Caco-2 (cell line): ENCODE measurements around the gene G6PD. TPM values are rescaled to one million over a fixed set of nuclear protein-coding genes. Genes with fewer than 3 reads are reported as not detected.
"Not testable (repeated sequence)": the region's sequence is repeated elsewhere in the genome, so short reads cannot be mapped to it uniquely, and the experiment has no call there.

ENCODE experiments used
- BruUV-seq: library from RNA; stranded (reverse); fragments of 400-500 nt; replicated peaks from 2 replicates; lab custom pipeline; 2021; lab: Mats Ljungman, UMichigan
- CTCF ChIA-PET: fragments of 300-600 bp; sonication (Branson Sonifier 250); formaldehyde crosslinking; loops from one replicate; lab custom pipeline; 2022; ENCODE audit warnings: antibody characterized with exemption; lab: Charles Lee
- POLR2A ChIA-PET: fragments of 300-600 bp; sonication (Branson Sonifier 250); formaldehyde crosslinking; loops from one replicate; lab custom pipeline; 2022; ENCODE audit warnings: antibody characterized with exemption; lab: Charles Lee
- DNase-seq, 2 experiments: peaks; one replicate each; pipeline versions ENCODE4 v3.0.0 to v3.0.0-alpha.2; 2020 to 2022
- H3K27me3 ChIP-seq: replicated peaks from 2 replicates; pipeline ENCODE4 v1.6.0; 2011; ENCODE audit warnings: low read length; ENCODE audit not compliant: control insufficient read depth, insufficient read depth
- H3K36me3 ChIP-seq: 2 replicates; pipeline ENCODE4 v1.5.1; 2011; ENCODE audit warnings: low read length; ENCODE audit not compliant: control insufficient read depth, insufficient read depth
- H3K4me1 ChIP-seq: fragments of 250-450 bp; sonication (Bioruptor Pico); 2 replicates; pipeline ENCODE4 v1.5.1; 2020; ENCODE audit warnings: mild to moderate bottlenecking
- H3K4me3 ChIP-seq: 2 replicates; pipeline ENCODE4 v1.5.1; 2011; ENCODE audit warnings: low read depth, mild to moderate bottlenecking, control low read depth, low read length
- H3K9me3 ChIP-seq: fragments of 250-450 bp; sonication (Bioruptor Pico); 2 replicates; pipeline ENCODE4 v1.5.1; 2020; ENCODE audit warnings: mild to moderate bottlenecking, moderate library complexity
- H3K27ac Mint-ChIP-seq: one replicate; pipeline ENCODE4 v1.8.0; 2022; ENCODE audit warnings: mixed read lengths; ENCODE audit not compliant: unreplicated experiment
- H3K27me3 Mint-ChIP-seq: one replicate; pipeline ENCODE4 v1.8.0; 2022; ENCODE audit warnings: mixed read lengths; ENCODE audit not compliant: insufficient read depth, unreplicated experiment
- H3K36me3 Mint-ChIP-seq: one replicate; pipeline ENCODE4 v1.8.0; 2022; ENCODE audit warnings: mild to moderate bottlenecking, mixed read lengths; ENCODE audit not compliant: insufficient read depth, unreplicated experiment
- H3K4me1 Mint-ChIP-seq: one replicate; pipeline ENCODE4 v1.8.0; 2022; ENCODE audit warnings: low read depth, mixed read lengths; ENCODE audit not compliant: unreplicated experiment
- H3K4me3 Mint-ChIP-seq: one replicate; pipeline ENCODE4 v1.8.0; 2022; ENCODE audit warnings: mild to moderate bottlenecking, moderate library complexity, mixed read lengths; ENCODE audit not compliant: unreplicated experiment
- H3K9me3 Mint-ChIP-seq: one replicate; pipeline ENCODE4 v1.8.0; 2022; ENCODE audit warnings: mixed read lengths; ENCODE audit not compliant: unreplicated experiment
- CTCF ChIP-seq, 2 experiments: fragments of 200-600 bp in 1 of 2; IDR thresholded peaks; 1 replicate in 1 of 2; 2 replicates in 1 of 2; pipeline versions ENCODE4 v1.5.1 to v1.8.0; 2011 to 2022; ENCODE audit warnings: antibody characterized with exemption in 1 of 2, control low read depth in 1 of 2, inconsistent platforms in 1 of 2, low read depth in 1 of 2, low read length in 1 of 2, mild to moderate bottlenecking in 1 of 2, moderate library complexity in 1 of 2; ENCODE audit not compliant: insufficient read depth in 1 of 2, severe bottlenecking in 1 of 2, unreplicated experiment in 1 of 2
- intact Hi-C: fragments of 100-400 bp; cut with micrococcal nuclease; formaldehyde crosslinking; loops from one replicate; pipeline ENCODE4 v1.10.0; 2022; ENCODE audit not compliant: unreplicated experiment
- total RNA-seq: library from RNA; stranded (reverse); gene quantifications from 2 replicates; pipeline ENCODE4 v1.2.3, GENCODE V29; 2022

The G6PD gene
- total RNA-seq, 1 experiment from 2014 or later = 103 TPM

GRCh38 chrX:154593201-154593600, 46.6 kb upstream of the G6PD start:
- H3K27me3 Mint-ChIP-seq = peaks cover 3% of the 10 kb centered on the region
- no peaks in the 10 kb centered on the region for H3K36me3 Mint-ChIP-seq
- Histone ChIP-seq H3K4me3 (no peak overlapping the region), H3K9me3 (no peaks in the 10 kb centered on the region), H3K27me3 (no peaks in the 10 kb centered on the region), H3K36me3 (no peaks in the 10 kb centered on the region), H3K4me1 (no peaks in the 10 kb centered on the region)
- ChIA-PET POLR2A (no interaction called here), CTCF (no interaction called here)
- no peak overlapping the region for H3K27ac Mint-ChIP-seq
- peaks cover 10% of the 10 kb centered on the region for H3K9me3 Mint-ChIP-seq
- H3K4me3 Mint-ChIP-seq = no peak overlapping the region
- no peak for TF ChIP-seq CTCF (IDR thresholded peaks at IDR 0.05; ENCODE audit: insufficient read depth in 1 of 2, low read depth in 1 of 2, low read length in 1 of 2, severe bottlenecking in 1 of 2, unreplicated experiment in 1 of 2)
- H3K4me1 Mint-ChIP-seq = no peaks in the 10 kb centered on the region
- no peak for DNase-seq
- no TSS peak for BruUV-seq
- intact Hi-C loops = no loop called here

GRCh38 chrX:154592505-154592904, 45.9 kb upstream of the G6PD start:
- no peak for DNase-seq
- Mint-ChIP-seq H3K4me3 (no peak overlapping the region), H3K4me1 (no peaks in the 10 kb centered on the region), H3K27ac (no peak overlapping the region), H3K27me3 (peaks cover 3% of the 10 kb centered on the region), H3K36me3 (no peaks in the 10 kb centered on the region), H3K9me3 (peaks cover 10% of the 10 kb centered on the region)
- no peaks in the 10 kb centered on the region for H3K9me3 ChIP-seq
- H3K4me1 ChIP-seq = no peaks in the 10 kb centered on the region
- POLR2A ChIA-PET = no interaction called here
- H3K4me3 ChIP-seq = no peak overlapping the region
- no peaks in the 10 kb centered on the region for H3K36me3 ChIP-seq
- intact Hi-C loops = no loop called here
- no peak for TF ChIP-seq CTCF (IDR thresholded peaks at IDR 0.05; ENCODE audit: insufficient read depth in 1 of 2, low read depth in 1 of 2, low read length in 1 of 2, severe bottlenecking in 1 of 2, unreplicated experiment in 1 of 2)
- H3K27me3 ChIP-seq = no peaks in the 10 kb centered on the region
- CTCF ChIA-PET = no interaction called here
- BruUV-seq = no TSS peak

- H3K27ac Mint-ChIP-seq, H3K36me3 ChIP-seq, H3K4me1 Mint-ChIP-seq, H3K27me3 Mint-ChIP-seq, H3K9me3 ChIP-seq, intact Hi-C loops, H3K4me3 Mint-ChIP-seq, H3K4me1 ChIP-seq, H3K36me3 Mint-ChIP-seq, BruUV-seq, H3K27me3 ChIP-seq, H3K4me3 ChIP-seq, DNase-seq, CTCF ChIA-PET, POLR2A ChIA-PET, H3K9me3 Mint-ChIP-seq: not testable (repeated sequence)
Observed at GRCh38 chrX:154590415-154590814, 43.8 kb upstream of the G6PD start.

- DNase-seq, H3K4me3 Mint-ChIP-seq, H3K9me3 ChIP-seq, BruUV-seq, H3K36me3 Mint-ChIP-seq, CTCF ChIA-PET, H3K9me3 Mint-ChIP-seq, H3K36me3 ChIP-seq, H3K27me3 Mint-ChIP-seq, H3K4me1 Mint-ChIP-seq, H3K4me3 ChIP-seq, H3K27me3 ChIP-seq, H3K27ac Mint-ChIP-seq, H3K4me1 ChIP-seq, POLR2A ChIA-PET, intact Hi-C loops: not testable (repeated sequence)
Observed at GRCh38 chrX:154584585-154585183, 38.0 kb upstream of the G6PD start, which contains the start of gene CTAG1A. Gene CTAG1A, plus strand, starts transcription at chrX:154585133. Its CDS starts 74 bp downstream, at chrX:154585207.

GRCh38 chrX:154582994-154583393, 36.3 kb upstream of the G6PD start:
- H3K9me3 ChIP-seq, DNase-seq, H3K27me3 Mint-ChIP-seq, BruUV-seq, CTCF ChIA-PET, H3K27ac Mint-ChIP-seq, H3K27me3 ChIP-seq, H3K4me3 ChIP-seq, intact Hi-C loops, H3K4me1 ChIP-seq, H3K9me3 Mint-ChIP-seq, POLR2A ChIA-PET, H3K4me1 Mint-ChIP-seq, H3K36me3 Mint-ChIP-seq, H3K4me3 Mint-ChIP-seq, H3K36me3 ChIP-seq: not testable (repeated sequence)

GRCh38 chrX:154575076-154575475, 28.4 kb upstream of the G6PD start:
- H3K27me3 Mint-ChIP-seq, H3K9me3 ChIP-seq, H3K36me3 Mint-ChIP-seq, H3K4me1 ChIP-seq, H3K27me3 ChIP-seq, intact Hi-C loops, H3K4me3 ChIP-seq, BruUV-seq, H3K9me3 Mint-ChIP-seq, H3K4me1 Mint-ChIP-seq, H3K4me3 Mint-ChIP-seq, CTCF ChIA-PET, H3K36me3 ChIP-seq, H3K27ac Mint-ChIP-seq, DNase-seq, POLR2A ChIA-PET: not testable (repeated sequence)
